Activated CD8-positive, alpha-beta T cell treated with anti-CD3 and anti-CD28 coated beads for 36 hours (primary cell): ENCODE data around the gene PLEK. TPM values are rescaled to one million over a fixed set of nuclear protein-coding genes. Genes with fewer than 3 reads are reported as not detected.
A peak's percentile ranks its signal among the peaks of the same experiment; 100 is the strongest.

ENCODE experiments used
- ATAC-seq: fragments of 200-7000 bp; cut with Tn5 transposase; one replicate; pipeline ENCODE4 v1.10.0; 2021; ENCODE audit warnings: mild to moderate bottlenecking, moderate library complexity
- CTCF ChIA-PET: fragments of 350-600 bp; sonication (Branson Sonifier 250); formaldehyde crosslinking; loops from one replicate; lab custom pipeline; 2021; ENCODE audit warnings: antibody characterized with exemption; lab: Charles Lee
- POLR2A ChIA-PET: fragments of 350-600 bp; sonication (Branson Sonifier 250); formaldehyde crosslinking; loops from one replicate; lab custom pipeline; 2021; ENCODE audit warnings: antibody characterized with exemption; lab: Charles Lee
- DNase-seq: peaks from one replicate; pipeline ENCODE4 v3.0.0-alpha.2; 2020
- H3K27ac Mint-ChIP-seq: one replicate; pipeline ENCODE4 v1.8.0; 2021; ENCODE audit warnings: mild to moderate bottlenecking, mixed read lengths
- H3K27me3 Mint-ChIP-seq: one replicate; pipeline ENCODE4 v1.8.0; 2021; ENCODE audit warnings: mixed read lengths
- H3K36me3 Mint-ChIP-seq: one replicate; pipeline ENCODE4 v1.8.0; 2021; ENCODE audit warnings: low read depth, mixed read lengths
- H3K4me1 Mint-ChIP-seq: one replicate; pipeline ENCODE4 v1.8.0; 2021; ENCODE audit warnings: low read depth, mixed read lengths
- H3K4me3 Mint-ChIP-seq: one replicate; pipeline ENCODE4 v1.8.0; 2021; ENCODE audit warnings: mild to moderate bottlenecking, moderate library complexity, mixed read lengths
- H3K9me3 Mint-ChIP-seq: one replicate; pipeline ENCODE4 v1.8.0; 2021; ENCODE audit warnings: mixed read lengths
- CTCF ChIP-seq: fragments of 200-600 bp; IDR thresholded peaks from one replicate; pipeline ENCODE4 v1.8.0; 2022; ENCODE audit warnings: antibody characterized with exemption, mild to moderate bottlenecking
- intact Hi-C: fragments of 100-400 bp; cut with micrococcal nuclease; formaldehyde crosslinking; loops from one replicate; pipeline ENCODE4 v1.10.0; 2022
- total RNA-seq, 2 experiments: library from RNA; stranded (reverse); gene quantifications; one replicate each; pipeline ENCODE4 v1.2.3, GENCODE V29; 2021

Gene PLEK
- total RNA-seq, 2 experiments from 2014 or later = 4.8 to 6.0 TPM

GRCh38 chr2:68420254-68420910 is 55.3 kb downstream of the PLEK start:
- Mint-ChIP-seq H3K36me3 (no peaks in the 10 kb centered on the region), H3K27me3 (no peaks in the 10 kb centered on the region), H3K4me3 (no peak overlapping the region), H3K4me1 (peaks cover 14% of the 10 kb centered on the region), H3K9me3 (no peaks in the 10 kb centered on the region), H3K27ac (no peak overlapping the region)
- no peak for ATAC-seq
- TF ChIP-seq CTCF = no peak
- no peak for DNase-seq
- ChIA-PET POLR2A (no interaction called here), CTCF (interaction anchor here (0.9 kb wide), 1 partner anchor 8 kb away, joined by 3 read pairs; no protein-coding TSS in a partner anchor)
- intact Hi-C loops = loop anchor here (5.0 to 10.0 kb wide), 2 partner anchors 33 to 296 kb away; no protein-coding TSS in a partner anchor

GRCh38 chr2:68423966-68424650 is 59.0 kb downstream of the PLEK start:
- H3K27ac Mint-ChIP-seq = no peak overlapping the region
- H3K4me3 Mint-ChIP-seq = no peak overlapping the region
- no peaks in the 10 kb centered on the region for H3K27me3 Mint-ChIP-seq
- ChIA-PET CTCF (interaction anchor here (1.4 to 1.7 kb wide), 2 partner anchors 9 to 18 kb away, joined by 3 to 4 read pairs; no protein-coding TSS in a partner anchor), POLR2A (interaction anchor here (1.0 kb wide), 1 partner anchor 36 kb away, joined by 3 read pairs; no protein-coding TSS in a partner anchor)
- H3K36me3 Mint-ChIP-seq = no peaks in the 10 kb centered on the region
- TF ChIP-seq CTCF = no peak
- intact Hi-C loops = loop anchor here (5.0 to 10.0 kb wide), 2 partner anchors 37 to 299 kb away; no protein-coding TSS in a partner anchor
- H3K9me3 Mint-ChIP-seq = no peaks in the 10 kb centered on the region
- ATAC-seq (peak; percentile 86), DNase-seq (peak; percentile 33)
- peaks cover 19% of the 10 kb centered on the region for H3K4me1 Mint-ChIP-seq

GRCh38 chr2:68425503-68425902 is 60.4 kb downstream of the PLEK start:
- Mint-ChIP-seq H3K27ac (no peak overlapping the region), H3K4me1 (peaks cover 17% of the 10 kb centered on the region), H3K27me3 (no peaks in the 10 kb centered on the region), H3K36me3 (no peaks in the 10 kb centered on the region), H3K9me3 (no peaks in the 10 kb centered on the region), H3K4me3 (no peak overlapping the region)
- intact Hi-C loops = loop anchor here (10.0 kb wide), 1 partner anchor 301 kb away; no protein-coding TSS in a partner anchor
- ATAC-seq = no peak
- no peak for DNase-seq
- TF ChIP-seq CTCF = no peak
- CTCF ChIA-PET = interaction anchor here (0.7 to 1.7 kb wide), 4 partner anchors 10 to 284 kb away, joined by 3 to 5 read pairs (median 3); no protein-coding TSS in a partner anchor
- POLR2A ChIA-PET = interaction anchor here (1.0 kb wide), 1 partner anchor 60 kb away, joined by 3 read pairs; no protein-coding TSS in a partner anchor

- H3K4me1 Mint-ChIP-seq = peaks cover 17% of the 10 kb centered on the region
- DNase-seq (no peak), ATAC-seq (no peak)
- no peaks in the 10 kb centered on the region for H3K27me3 Mint-ChIP-seq
- no peak overlapping the region for H3K4me3 Mint-ChIP-seq
- intact Hi-C loops = loop anchor here (10.0 kb wide), 1 partner anchor 302 kb away; no protein-coding TSS in a partner anchor
- H3K36me3 Mint-ChIP-seq = no peaks in the 10 kb centered on the region
- H3K9me3 Mint-ChIP-seq = no peaks in the 10 kb centered on the region
- no peak overlapping the region for H3K27ac Mint-ChIP-seq
- CTCF ChIA-PET = interaction anchor here (0.5 to 1.4 kb wide), 4 partner anchors 14 to 283 kb away, joined by 3 to 6 read pairs (median 4); no protein-coding TSS in a partner anchor
- TF ChIP-seq CTCF = no peak
- POLR2A ChIA-PET = interaction anchor here (1.4 to 1.5 kb wide), 2 partner anchors 60 to 61 kb away, joined by 4 read pairs; partner anchors contain the start of gene PLEK
Measured at GRCh38 chr2:68426446-68426845, 61.4 kb downstream of the PLEK start.
